Stimulated activated CD8-positive, alpha-beta memory T cell treated with anti-CD3 and anti-CD28 coated beads, Interleukin-15, amount 100 ng/mL, for 24 hours (primary cell): ENCODE data around the gene HELZ.
"Not testable (repeated sequence)": the region's sequence is repeated elsewhere in the genome, so short reads cannot be mapped to it uniquely, and the experiment has no call there.

Experiments used
- DNase-seq: peaks from one replicate; pipeline ENCODE4 v3.0.0-alpha.2; 2020; ENCODE audit warnings: low read depth

The HELZ gene

DNA sequence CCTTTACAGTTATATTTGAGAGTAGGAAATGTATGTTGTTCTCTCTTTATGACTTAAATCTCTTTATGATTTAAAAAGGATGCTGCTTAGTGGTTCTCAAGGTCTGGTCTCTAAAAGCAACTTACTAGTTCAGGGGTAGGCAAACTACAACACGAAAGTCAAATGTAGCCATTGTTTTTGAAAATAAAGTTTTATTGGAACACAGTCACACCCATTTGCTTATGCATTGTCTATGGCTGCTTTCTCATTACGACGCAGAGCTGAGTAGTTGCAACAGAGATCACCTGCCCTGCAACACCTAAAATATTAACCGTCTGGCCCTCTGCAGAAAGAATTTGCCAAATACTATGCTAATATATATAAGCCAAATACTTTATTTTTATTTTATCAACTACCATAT lies 58.2 kb downstream of the HELZ start:
- no peak for DNase-seq

DNA sequence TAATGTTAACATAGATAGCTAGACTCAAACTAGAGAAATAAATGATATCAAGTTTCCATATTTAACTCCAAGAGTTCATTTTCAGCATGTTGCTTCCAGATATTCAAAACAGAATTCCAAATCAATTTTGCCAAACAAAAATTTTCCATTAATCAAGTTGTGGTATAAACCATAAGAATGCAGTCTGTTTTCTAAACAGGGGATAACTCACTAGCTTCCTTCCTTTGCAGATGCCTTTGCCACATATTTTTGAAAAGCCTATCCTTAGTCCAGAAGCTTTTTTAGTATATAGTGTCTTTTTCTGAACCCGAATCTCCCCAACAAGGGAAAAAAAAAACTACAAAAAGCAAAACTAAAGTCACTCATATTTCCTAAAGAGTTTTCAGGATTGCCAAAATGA lies 61.5 kb downstream of the HELZ start:
- DNase-seq: no peak

DNA sequence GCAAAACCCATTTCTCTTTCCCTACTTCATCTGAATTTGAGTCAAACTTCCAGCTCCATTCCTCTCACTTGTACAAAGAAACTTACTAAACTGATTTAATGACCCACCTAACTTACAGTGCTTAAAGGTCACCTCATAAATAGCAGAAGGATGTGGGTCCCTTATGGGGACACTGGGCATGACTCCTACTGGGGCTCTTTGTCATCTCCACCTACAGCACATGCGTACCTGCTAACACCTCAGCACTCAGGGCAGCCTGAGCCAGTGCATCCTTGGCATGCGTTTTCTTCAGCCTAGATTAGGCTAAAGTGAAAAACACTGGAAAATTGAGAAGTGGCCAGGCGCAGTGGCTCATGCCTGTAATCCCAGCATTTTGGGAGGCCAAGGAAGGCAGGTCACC lies 63.2 kb downstream of the HELZ start:
- no peak for DNase-seq

DNA sequence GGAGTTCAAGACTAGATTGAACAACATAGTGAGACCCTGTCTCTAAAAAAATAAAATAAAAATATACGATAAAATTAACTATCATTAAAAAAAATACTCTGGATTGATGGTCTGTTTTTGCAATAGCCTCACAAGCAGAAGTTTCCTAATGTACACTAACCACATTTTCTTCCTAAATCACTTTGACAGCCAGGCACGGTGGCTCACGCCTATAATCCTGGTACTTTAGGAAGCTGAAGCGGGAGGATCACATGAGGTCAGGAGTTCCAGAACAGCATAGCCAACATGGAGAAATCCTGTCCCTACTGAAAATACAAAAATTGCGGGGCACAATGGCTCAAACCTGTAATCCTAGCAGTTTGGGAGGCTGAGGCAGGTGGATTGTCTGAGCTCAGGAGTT lies 64.7 kb downstream of the HELZ start:
- DNase-seq: no peak

DNA sequence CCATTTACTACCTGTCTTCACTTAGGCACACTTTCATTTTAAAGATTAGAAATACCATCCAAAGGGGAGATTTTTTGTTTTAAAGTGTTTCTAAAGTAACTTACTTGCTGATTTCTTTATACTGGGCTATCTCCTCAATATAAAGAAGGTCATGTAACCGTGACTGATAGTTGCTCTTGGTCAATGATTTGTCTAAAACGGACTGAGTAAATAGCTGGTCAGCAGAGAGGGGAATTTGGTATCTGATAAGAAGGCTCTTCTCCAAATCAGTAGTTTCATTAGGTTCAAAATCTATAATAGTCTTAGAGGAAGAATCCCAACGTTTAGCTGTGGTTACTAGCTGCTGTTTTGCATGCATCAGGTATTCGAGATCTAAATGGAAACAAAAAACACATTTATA lies 66.4 kb downstream of the HELZ start:
- DNase-seq: no peak

DNA sequence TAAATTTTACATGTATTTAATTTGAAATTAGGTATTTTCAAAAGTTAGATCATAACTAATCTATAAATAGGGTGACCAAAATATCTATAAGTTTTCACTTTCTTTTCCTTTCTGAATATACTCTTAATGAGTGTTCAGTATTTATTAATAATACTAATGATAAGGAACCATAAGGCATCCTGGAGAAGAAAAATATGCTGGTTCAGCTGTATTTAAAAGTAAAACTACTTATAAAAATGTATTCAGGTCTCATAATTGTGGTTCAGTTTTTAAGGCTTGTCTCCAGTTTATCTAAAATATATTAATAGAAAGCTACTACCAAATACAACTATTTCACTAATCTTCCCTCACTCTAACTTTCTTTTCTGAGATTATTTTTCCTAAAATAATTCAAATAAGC lies 67.3 kb downstream of the HELZ start:
- DNase-seq: no peak

DNA sequence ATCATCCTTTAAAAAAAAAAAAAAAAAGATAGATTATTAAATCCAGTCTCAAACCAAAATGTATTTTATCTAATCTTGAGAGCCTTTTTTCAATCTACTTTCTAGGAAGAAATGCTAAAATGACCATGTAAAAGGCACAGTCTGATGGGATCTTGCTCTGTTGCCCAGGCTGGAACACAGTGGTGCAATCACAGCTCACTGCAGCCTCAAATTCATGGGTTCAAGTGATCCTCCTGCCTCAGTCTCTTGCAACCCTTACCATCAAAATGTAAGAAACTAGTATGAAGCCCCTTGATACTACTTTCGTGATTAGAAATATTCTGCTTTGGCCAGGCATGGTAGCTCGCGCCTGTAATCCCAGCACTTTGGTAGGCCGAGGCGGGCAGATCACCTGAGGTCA lies 70.8 kb downstream of the HELZ start:
- DNase-seq: no peak

DNA sequence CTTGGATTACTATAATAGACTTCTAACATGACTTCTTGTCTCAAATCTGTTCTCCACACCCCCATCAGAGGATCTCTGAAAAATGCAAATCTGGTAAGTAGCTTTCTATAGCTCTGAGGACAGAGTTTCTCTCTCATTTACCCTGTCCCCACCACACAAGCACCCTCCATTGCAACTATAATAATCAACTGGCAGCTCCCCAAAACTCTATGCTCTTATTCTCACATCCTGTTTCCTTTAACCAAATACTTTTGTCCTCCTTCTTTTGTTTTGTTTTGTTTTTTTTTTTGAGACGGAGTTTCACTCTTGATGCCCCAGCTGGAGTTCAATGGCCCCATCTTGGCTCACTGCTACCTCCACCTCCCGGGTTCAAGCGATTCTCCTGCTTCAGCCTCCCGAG lies 73.4 kb downstream of the HELZ start:
- no peak for DNase-seq

DNA sequence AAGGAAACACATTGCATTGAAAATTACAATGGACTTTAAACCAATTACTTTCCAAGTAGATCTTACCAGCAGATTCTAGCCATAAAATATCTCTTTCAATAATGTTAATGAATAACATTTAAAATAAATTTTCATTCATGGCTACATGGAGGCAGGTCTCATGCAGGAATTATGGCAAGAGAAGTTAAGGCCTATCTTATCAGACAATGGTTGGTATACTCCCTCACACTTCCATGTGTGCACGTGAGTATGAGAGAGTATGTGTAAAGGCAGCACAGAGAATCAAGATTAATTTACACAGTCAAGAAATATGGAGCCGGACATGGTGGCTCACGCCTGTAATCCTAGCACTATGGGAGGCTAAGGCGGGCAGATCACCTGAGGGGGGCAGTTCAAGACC lies 76.5 kb downstream of the HELZ start:
- DNase-seq: no peak

DNA sequence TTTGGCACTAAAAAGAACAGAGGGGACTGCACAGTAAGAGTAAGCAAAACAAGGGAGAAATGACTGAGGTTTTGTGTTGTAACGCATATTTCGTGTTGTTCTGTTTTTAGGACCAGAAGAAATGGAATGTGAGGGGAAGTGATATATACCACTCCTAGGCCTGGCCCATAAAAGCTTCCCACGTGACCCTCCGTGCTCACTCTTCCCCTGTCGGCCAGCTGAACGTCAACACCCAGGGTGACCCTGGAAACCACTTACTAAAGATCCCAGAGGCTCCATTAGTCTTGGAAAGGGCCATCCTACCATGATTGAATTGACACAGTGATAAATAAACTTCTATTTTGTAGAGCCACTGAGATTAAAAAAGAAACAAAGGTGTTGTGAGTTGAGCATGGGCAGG lies 79.8 kb downstream of the HELZ start:
- DNase-seq: no peak

DNA sequence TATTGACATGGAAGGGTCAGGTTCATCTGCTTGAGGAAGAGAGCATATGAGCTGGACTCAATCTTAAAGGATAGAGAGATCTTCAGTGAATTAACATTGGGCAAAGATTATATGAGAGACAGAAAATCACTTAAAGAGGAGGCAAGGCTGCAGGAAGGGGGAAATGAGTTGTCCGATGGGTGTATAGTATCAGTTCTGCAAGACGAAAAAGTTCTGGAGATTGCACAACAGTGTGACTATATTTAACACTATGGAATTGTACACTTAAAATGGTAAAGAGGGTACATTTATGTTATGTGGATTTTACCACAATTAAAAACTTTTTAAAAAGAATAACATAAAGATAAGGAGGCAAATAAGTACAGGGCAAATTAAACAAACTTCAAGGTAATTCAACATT lies 80.7 kb downstream of the HELZ start:
- DNase-seq: no peak

DNA sequence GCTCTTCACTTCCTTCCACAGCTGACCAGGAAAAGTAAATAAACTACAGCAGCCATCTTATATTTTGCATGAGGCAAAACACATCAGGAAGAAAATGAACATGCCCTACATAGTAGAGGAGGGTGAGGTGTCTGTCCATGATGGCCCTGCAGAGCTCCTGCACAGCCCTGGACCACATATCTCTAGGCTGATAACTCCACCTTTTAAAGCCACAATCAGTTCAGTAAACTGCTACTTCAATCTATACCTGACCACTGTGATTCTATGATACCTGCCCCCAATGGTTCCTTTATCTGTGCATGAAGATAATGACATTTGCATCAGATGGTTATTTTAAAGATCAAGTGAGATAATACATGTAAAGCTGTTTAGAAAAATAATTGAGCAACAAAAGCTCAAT lies 82.2 kb downstream of the HELZ start:
- no peak for DNase-seq

DNA sequence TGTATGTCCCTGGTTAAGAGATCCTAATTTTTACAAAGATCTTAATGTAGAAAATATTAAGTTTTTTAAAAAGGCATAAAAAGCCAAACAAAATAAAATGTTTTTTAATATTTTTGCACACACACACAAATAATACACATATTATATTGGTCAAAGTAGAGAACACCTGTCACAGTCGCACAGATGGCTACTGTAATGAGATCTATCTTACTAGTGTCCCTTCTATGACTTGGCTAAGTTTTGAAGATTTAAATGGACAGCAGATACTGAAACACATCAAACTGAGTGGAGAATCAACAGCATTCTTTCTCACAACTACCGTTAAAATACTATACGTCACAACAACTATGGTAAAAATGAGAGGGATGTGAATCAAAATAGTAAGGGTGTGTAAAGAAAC lies 83.4 kb downstream of the HELZ start:
- no peak for DNase-seq

DNA sequence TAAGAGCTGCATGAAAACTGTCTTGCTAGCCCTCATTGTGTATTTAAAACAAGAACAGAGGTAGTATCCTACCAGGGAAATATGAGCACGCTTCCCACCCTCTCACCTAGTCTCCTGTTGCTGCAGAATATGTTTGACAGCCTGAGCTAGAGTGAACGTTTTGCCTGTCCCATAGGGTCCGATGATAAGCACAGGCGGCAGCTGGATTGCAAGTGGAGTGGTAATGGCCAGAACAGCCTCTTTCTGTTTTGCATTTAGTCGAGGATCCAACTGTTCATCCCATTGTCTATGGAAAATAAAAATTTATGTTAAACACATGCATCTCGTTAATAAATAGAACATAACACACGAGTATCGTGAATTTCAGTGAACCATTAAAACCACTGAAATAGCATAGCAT lies 84.2 kb downstream of the HELZ start:
- DNase-seq: no peak

DNA sequence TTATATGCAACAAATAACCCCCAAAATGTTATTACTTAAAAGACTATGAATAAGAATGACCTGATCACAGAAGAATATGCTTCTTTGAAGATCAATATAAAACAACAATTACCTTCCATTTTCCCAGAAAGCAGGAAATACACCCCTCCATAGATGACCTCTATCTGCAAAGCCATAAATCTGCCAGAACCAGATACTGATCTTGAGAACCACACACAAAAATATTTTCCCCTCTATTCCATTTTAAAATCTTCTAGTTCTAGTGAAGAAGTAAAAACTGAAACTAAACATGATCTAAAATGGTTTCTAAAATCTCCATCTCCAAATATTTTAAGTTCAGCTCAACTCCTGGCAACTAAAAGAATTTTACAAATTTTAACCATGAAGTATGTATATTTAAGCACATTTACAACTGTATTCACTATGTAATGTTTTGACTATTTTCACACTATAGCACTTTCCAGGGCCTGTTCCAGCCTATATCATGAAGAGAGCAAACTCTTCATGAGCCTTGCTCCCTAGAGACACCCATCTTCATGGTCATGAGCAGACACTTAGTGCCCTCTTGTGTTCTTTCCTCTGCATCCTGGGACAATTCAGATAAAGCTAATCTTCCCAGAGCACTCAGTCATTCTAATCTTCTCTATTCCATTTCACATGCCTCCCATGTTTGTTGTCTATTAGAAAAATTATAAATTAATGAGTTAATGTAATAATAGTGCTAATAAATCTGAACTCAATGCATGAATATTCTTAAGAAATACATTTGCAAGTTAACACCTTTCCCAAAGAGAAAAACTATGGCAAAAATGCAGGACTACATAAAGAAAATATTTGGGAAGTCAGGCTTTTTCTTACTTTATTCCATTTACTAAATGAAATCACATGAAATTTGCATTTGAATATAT lies 87.0 kb downstream of the HELZ start:
- DNase-seq: no peak

DNA sequence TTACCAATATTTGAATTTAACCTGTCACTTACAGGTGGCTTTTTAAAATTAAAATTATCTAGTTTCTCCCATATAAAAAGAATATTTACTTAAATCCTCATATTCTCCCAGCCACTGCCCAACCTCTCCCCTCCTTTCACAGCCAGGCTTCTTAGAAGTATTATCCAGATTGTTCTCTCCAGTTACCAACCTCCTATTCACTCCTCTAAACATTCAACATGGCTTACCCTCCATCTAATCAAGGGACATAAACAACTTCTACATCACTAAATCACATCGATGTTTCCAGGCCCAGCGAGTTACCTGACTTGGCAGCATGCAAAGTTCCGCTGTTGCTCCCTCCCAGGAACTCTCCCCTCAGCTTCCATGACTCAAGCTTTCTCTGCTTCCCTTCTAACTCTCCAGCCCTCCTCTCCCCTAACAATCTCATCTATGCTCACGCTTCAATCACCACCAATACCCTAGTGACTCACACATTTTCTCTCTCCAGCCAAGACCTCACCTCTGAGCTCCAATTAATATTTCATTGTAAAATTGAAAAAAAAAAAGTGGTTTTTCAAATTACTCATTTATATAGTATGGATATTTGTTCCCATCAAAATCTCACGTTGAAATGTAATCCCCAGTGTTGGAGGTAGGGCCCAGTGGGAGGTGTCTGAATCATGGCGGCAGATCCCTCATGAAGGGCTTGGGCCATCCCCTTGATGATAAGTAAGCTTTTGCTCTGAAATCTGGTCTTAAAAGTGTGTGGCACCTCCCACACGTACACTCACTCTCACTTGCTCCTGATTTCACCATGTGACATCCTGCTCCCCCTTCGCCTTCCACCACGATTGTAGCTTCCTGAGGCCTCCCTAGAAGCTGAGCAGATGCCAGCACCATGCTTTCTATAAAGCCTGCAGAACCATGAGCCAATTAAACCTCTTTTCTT lies 88.5 kb downstream of the HELZ start:
- DNase-seq: no peak

DNA sequence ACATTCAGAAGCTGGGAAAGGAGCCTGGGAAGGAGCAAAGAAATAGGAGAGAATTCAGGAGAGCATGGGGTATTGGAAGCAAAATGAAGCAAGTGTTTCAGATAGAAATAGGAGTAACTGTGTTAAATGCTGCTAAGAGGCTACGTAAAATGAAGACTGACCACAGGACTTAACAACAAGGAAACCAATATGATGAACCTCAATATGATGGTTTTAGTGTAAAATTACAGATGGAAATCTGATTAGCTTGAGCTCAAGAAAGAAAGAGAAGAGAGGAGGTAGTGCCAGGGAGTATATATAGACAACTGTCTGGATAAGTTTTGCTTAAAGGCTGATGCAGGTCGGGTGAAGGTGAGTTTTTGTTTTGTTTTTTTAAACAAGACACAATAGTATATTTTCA lies 92.2 kb downstream of the HELZ start:
- DNase-seq: no peak

DNA sequence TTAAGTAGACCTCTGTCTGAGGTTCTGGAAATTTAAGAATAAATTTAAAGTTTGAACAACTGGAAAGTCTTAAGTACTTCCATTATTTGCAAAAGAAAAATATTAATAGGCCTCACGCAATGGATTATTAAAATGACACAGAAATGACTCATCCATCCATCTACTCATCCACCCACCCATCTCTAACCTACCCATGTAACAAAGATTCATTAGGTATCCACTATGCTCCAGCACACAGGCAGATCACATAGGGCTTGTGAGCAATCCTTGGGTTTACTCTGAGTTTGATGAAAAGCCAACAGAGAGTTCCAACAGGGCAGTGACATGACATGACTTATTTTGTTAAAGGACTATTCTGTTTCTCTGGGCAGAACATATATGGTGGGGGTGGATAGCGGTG lies 93.3 kb downstream of the HELZ start:
- no peak for DNase-seq

DNA sequence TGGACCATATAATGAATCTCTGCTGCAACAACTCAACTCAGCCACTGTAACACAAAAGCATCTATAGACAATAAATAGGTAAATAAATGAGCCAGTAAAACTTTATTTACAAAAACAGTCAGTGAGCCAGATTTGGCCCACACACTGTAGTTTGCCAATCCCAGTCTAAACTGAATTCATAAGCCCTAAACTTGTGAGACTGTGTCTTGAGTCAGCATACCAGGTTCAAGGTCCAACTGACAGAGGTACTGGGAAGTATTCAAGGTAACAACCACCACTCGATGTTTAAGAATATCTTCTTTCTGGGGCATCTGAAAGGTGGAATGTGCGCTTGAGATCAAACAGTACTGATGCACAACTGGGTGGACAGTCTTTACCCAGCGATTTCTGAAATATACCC lies 94.2 kb downstream of the HELZ start:
- no peak for DNase-seq

DNA sequence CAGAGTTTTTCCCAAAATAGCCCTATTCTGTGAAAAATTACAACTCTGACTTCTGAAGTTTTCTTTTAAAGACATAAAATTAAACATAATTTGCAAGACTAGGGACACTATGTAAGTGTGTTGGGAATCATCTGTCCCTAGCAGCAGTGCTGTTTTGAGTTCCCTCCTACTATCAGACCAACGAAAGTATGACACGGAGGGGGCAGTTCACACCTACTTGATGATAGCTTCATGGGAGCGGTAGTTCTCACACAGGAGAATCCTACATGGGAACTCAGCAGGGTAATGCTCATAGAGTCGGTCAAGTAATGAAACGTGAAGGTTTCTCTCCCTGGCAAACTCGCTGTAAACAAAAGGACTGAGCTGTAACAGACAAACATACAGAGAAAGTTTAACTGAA lies 96.6 kb downstream of the HELZ start:
- DNase-seq: no peak

DNA sequence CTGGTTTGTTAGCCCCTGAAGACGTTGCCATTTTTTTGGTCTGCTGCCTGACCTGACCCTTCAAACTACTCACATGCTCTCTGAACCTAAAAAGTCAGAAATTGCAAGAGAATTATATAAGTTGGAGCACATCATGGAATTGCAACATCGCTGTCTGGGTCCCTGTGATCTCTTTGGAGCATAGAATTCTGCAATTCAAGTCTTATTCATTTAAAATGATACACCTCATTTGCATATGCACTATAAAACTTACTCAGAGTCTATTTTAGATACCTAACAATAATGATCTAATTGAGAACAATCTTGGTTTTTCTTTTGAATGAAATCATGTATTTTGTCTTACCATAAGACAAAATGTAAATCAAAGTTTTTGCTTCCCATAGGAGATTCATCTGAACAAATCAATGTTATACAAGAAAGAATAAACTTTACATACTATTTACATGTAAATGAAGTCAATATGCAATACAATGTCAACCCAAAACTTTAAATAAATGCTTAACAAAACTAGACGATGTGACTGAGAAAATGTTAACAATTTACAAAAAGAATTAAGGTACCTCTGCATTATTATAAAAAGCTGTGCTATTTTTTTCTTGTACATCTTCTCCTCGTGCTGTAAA lies 99.7 kb downstream of the HELZ start:
- DNase-seq: no peak

DNA sequence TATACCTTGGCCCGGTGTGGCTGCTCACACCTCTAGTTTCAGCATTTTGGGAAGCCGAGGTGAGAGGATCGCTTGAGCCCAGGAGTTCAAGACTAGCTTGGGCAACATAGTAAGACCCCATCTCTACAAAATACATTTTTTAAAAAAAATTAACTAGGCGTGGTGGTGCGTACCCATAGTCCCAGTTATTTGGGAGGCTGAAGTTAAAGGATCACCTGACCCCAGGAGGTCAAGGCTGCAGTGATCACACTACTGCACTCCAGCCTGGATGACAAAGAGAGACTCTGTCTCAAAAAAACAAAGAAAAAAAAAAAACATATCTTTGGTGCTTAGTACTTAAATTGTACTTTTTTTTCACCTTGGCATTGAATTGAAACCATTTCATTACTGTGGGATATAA lies 101.7 kb downstream of the HELZ start:
- DNase-seq: no peak

DNA sequence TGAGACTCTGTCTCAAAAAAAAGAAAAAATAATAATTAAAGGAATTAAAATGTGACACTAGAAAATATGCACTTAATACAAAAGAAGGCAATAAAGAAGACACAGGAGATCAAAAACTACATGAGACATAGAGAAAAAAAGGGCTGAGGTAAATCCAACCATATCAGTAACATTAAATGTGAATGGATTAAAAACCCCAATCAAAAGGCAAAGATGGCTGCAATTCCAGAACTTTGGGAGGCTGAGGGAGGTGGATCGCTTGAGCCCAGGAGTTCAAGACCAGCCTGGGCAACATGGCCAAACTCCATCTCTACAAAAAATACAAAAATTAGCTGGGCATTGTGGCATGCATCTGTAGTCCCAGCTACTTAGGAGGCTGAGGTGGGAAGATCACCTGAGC lies 103.0 kb downstream of the HELZ start:
- not testable (repeated sequence) for DNase-seq
